ENCODE data around the gene DUSP22.

DUSP22 gene

DNA sequence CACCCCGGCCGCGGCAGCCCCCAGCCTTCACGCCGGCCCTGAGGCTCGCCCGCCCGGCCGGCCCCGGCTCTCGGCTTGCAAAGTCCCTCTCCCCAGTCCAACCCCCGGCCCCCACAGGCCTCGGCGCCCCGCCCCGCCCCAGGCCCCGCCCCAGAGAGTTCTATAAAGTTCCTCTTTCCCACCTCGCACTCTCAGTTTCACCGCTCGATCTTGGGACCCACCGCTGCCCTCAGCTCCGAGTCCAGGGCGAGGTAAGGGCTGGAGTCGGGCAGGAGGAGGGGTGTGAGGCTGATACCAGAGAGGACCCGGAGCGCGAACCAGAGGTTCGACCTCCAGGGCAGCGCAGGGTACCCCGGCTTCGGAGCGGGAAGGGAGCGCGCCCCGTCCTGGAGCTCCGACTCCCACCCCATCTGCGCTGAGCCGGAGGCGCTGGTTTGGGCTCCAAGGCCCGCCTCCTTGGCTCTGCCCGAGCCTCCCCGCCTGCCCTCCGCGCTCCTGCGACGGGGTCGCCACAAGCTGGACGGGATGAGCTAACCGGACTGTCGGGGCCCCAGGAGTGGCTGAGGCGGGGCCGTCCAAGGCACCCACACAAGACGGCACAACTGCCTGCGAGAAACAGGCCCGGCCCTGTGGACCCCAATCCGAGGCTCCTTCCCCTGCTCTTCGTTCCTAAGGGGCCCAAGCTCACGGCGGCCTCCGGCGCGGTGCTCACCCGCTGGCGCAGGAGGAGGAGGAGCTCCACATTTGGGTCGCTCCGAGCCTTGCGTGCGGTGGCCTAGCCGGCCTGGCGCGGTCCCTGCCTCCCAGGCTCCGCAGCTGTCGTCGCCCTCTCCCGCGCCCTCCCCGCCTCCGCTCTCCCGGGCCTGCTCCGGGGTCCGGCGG lies 99.5 kb downstream of the DUSP22 start, which contains the start of gene IRF4:
Gene IRF4 (plus strand): TSS at position 194 of the 882 bp plus-strand sequence. CDS start 1,401 bp downstream, outside the sequence.
- TF ChIP-seq ZFX (IDR thresholded peaks at IDR 0.05), result no peak
- TF ChIP-seq, protein P1, sequence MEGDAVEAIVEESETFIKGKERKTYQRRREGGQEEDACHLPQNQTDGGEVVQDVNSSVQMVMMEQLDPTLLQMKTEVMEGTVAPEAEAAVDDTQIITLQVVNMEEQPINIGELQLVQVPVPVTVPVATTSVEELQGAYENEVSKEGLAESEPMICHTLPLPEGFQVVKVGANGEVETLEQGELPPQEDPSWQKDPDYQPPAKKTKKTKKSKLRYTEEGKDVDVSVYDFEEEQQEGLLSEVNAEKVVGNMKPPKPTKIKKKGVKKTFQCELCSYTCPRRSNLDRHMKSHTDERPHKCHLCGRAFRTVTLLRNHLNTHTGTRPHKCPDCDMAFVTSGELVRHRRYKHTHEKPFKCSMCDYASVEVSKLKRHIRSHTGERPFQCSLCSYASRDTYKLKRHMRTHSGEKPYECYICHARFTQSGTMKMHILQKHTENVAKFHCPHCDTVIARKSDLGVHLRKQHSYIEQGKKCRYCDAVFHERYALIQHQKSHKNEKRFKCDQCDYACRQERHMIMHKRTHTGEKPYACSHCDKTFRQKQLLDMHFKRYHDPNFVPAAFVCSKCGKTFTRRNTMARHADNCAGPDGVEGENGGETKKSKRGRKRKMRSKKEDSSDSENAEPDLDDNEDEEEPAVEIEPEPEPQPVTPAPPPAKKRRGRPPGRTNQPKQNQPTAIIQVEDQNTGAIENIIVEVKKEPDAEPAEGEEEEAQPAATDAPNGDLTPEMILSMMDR (conservative IDR thresholded peaks at IDR 0.05), result no peak
- no peak within 1 kb of the TSS for H3K27ac ChIP-seq

DNA sequence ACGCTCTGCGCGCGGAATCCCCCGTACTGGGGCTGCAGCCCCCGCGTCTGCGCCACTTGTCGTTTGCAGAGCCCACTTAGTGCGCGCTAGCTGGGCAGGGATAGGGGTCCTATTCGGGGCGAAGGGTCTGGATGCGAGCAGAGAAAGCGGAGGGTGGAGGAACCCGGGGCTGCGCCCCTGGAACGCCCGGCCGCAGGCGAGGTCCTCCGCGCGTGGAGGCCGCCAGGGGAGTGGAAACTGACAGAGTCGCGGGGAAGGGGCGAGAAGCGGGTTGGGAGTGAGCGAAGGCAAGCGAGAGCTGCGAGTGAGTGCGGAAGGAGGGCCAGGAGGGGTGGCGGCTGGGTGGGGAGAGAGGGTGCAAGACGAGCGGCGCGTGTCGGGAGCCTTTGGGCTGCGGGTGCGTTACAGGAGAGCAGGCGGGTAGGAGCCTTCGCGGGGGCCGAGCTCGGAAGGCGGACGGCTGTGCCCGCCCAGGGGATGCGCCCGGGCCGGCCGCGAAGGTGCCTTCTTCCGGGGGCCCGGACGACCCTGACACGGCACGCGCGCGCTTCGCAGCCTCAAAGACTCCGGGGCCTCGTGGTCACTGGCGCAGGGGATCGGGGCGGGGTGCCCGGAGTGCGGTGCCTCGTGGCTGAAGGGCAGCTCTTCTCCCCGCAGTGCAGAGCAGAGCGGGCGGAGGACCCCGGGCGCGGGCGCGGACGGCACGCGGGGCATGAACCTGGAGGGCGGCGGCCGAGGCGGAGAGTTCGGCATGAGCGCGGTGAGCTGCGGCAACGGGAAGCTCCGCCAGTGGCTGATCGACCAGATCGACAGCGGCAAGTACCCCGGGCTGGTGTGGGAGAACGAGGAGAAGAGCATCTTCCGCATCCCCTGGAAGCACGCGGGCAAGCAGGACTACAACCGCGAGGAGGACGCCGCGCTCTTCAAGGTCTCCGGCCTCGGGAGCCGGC lies 100.4 kb downstream of the DUSP22 start:
- TF ChIP-seq, protein P1 (conservative IDR thresholded peaks at IDR 0.05), result no peak
- no peak for TF ChIP-seq ZFX (IDR thresholded peaks at IDR 0.05)
- no peak overlapping the region for H3K27ac ChIP-seq

DNA sequence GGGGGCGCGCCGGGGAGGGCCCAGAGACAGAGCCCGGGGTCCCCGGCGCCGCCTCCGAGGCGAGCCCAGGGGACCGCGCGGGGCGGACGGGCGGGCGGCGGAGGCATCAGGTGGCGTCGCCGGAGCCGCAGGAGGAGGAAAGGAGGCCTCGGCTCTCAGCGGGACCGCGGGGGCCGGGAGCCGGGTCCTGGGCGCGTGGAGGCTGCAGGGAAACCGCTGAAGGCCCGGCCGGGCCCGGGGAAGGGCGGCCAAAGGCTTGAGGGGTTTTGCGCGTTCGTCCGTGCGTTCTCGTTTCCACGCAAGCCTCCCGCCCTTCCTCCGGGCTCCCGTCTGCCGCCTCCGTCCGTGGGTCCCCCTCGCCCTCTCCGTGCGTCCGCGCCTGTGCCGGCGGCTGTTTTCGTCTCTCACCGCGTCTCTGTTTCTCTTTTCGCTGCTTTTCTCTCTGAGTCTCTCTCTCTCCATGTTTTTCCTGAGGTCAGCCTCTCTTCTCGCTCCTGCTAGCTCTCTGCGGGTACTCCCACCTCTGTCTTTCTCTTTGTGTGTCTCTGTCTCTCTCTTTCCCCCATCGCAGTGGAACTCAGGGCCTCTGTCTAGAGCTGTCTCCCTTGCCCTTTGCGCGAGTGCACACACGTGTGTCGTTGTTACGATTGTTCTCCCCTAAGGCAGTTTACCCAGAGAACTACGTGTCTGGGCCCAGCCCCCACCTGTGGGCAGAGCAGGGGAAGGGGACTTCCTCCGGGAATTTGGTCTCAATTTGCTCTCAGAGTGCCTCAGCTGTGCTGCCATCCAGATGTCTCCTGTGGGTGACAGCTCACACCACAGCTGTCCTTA lies 101.3 kb downstream of the DUSP22 start:
- TF ChIP-seq, protein P1 (conservative IDR thresholded peaks at IDR 0.05), result no peak
- TF ChIP-seq ZFX (IDR thresholded peaks at IDR 0.05), result no peak
- no peak overlapping the region for H3K27ac ChIP-seq

DNA sequence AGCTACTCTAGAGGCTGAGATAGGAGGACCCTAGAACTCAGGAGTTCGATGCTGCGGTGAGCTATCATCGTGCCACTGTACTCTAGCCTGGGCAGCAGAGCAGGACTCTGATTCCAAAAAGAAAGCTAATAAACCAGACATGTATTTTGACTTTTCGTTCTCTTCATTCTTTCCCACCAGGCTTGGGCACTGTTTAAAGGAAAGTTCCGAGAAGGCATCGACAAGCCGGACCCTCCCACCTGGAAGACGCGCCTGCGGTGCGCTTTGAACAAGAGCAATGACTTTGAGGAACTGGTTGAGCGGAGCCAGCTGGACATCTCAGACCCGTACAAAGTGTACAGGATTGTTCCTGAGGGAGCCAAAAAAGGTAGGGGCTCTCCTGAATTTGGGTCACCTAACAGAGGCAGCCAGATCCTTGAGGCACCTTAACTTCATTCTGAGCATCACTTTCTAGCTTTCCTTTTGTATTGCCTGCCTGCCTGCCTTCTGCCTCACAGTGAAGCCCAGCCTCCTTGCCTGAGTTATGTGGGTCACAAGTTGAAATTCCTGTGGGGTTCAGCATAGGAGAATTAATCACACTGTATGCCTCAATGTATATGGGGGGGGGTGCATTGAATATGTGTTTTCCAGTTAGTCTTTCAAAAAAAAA lies 102.5 kb downstream of the DUSP22 start:
- H3K27ac ChIP-seq, result no peak overlapping the region
- TF ChIP-seq, protein P1 (conservative IDR thresholded peaks at IDR 0.05), result no peak
- TF ChIP-seq ZFX (IDR thresholded peaks at IDR 0.05), result no peak

DNA sequence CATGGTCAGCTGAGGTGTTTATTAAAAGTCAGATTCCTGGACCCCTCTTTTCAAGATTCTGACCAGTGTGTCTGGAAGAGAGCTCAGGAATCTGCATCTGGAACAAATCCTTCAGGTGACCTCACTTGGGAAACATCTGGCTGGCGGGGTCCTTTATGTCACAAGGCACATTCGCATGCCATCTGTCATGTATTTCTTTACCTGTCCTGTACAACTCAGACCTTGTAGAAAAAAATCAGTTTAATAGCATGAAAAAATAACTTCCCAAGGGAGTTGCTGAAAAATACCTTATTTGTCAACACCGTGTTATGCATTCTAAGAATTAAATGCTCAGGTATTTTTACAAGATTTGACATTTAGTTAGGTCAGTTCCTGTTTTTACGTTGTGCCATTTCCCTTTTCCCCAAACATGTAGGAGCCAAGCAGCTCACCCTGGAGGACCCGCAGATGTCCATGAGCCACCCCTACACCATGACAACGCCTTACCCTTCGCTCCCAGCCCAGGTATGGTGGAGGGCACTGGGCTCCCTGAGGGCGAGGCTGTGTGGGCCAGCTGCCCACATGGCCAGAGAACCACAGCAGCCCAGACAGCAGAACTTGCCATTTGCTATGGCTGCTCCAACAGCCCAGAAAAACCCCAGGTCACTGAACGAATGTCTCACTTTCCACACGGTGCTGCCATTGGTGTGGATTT lies 103.3 kb downstream of the DUSP22 start:
- H3K27ac ChIP-seq, result no peak overlapping the region
- TF ChIP-seq, protein P1 (conservative IDR thresholded peaks at IDR 0.05), result no peak
- no peak for TF ChIP-seq ZFX (IDR thresholded peaks at IDR 0.05)

DNA sequence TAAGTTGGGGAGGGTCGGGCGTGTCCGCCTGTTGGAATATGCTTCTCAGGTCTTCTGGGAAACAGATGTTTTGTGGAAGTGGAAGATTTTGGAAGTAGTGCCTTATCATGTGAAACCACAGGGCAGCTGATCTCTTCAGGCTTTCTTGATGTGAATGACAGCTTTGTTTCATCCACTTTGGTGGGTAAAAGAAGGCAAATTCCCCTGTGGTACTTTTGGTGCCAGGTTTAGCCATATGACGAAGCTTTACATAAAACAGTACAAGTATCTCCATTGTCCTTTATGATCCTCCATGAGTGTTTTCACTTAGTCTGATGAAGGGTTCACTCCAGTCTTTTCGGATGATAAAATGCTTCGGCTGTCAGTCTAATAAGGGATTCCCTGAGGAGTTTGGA lies 103.8 kb downstream of the DUSP22 start:
- H3K27ac ChIP-seq, result no peak overlapping the region
- TF ChIP-seq ZFX (IDR thresholded peaks at IDR 0.05), result no peak
- TF ChIP-seq, protein P1 (conservative IDR thresholded peaks at IDR 0.05), result no peak
